Neural cell (in vitro differentiated cells): ENCODE measurements around the gene SGCD.

Experiments
- CTCF ChIP-seq: fragments of 450-650 bp; IDR thresholded peaks from 2 replicates; pipeline ENCODE4 v1.5.1; 2014; ENCODE audit warnings: antibody characterized with exemption, mild to moderate bottlenecking, moderate library complexity; ENCODE audit not compliant: poor library complexity, severe bottlenecking
- EP300 ChIP-seq: fragments of 450-650 bp; conservative IDR thresholded peaks from 2 replicates; pipeline ENCODE4 v1.6.1; 2014; ENCODE audit warnings: antibody characterized with exemption, mild to moderate bottlenecking, moderate library complexity; ENCODE audit not compliant: poor library complexity, severe bottlenecking
- EZH2 ChIP-seq: fragments of 200-600, 300-800 bp; shearing (Covaris generic), sonication (generic); IDR thresholded peaks from 2 replicates; pipeline ENCODE4 v1.6.1; 2014; ENCODE audit warnings: antibody characterized with exemption, low read length, borderline replicate concordance, mild to moderate bottlenecking; ENCODE audit not compliant: insufficient read depth, poor library complexity, severe bottlenecking
- MXI1 ChIP-seq: fragments of 450-650 bp; conservative IDR thresholded peaks from 2 replicates; pipeline ENCODE4 v1.6.1; 2014; ENCODE audit warnings: antibody characterized with exemption, mild to moderate bottlenecking; ENCODE audit not compliant: poor library complexity, severe bottlenecking
- POLR2AphosphoS5 ChIP-seq: IDR thresholded peaks from 2 replicates; pipeline ENCODE4 v1.6.1; 2012
- RAD21 ChIP-seq: fragments of 450-650 bp; conservative IDR thresholded peaks from 2 replicates; pipeline ENCODE4 v1.6.1; 2014; ENCODE audit warnings: antibody characterized with exemption, mild to moderate bottlenecking, moderate library complexity
- REST ChIP-seq: IDR thresholded peaks from 2 replicates; pipeline ENCODE4 v1.6.1; 2012; ENCODE audit warnings: borderline replicate concordance
- SMC3 ChIP-seq: fragments of 450-650 bp; conservative IDR thresholded peaks from 2 replicates; pipeline ENCODE4 v1.6.1; 2014; ENCODE audit warnings: antibody characterized with exemption, mild to moderate bottlenecking, moderate library complexity; ENCODE audit not compliant: poor library complexity

- no peak for TF ChIP-seq SMC3
- no peak for TF ChIP-seq POLR2AphosphoS5
- no peak for TF ChIP-seq CTCF
- TF ChIP-seq MXI1 = no peak
- TF ChIP-seq RAD21 = no peak
- TF ChIP-seq EZH2 = no peak
- no peak for TF ChIP-seq EP300
- TF ChIP-seq REST = no peak
Observed at GRCh38 chr5:156774273-156774672, 447.3 kb downstream of the SGCD start.
